ENCODE results near the gene TGFA.

Gene TGFA

DNA sequence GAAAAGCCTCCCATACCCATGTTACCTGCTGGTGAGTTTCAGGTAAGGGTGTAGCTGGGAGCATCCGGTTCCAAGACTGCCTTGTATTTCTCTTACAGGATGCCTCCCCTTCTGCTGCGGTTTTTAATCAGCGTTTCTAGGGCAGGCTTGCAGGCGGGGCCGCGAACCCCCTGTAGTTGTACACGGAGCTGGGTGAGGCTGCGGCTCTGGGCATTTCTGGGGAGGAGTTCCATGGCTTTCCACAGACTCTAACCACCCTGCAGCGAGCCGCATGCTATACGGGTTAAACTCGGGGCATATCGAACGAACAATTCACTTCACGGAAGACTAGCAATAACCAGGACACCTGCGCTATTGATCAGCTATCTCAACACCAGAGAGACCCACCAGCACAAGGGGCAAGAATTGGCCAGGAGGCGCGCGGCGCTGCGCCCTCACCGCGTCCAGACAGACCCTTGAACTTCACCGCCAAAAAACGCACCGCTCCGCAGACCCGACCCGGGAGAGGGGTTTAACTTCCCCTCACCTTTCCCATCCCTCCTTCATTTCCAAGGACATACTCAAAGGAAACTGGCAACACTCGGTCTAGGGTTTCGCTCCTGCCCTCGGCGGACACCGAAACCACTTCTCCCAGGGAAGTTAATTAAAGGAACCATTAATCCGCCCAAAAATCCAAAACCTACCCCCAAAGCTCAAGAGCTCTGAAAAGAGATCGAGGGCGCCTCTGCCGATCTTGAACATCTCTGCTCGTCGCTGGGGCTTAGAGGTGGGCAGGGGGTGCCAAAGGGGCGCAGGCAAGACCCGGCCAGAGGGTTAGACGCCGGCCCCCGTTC lies 909 bp downstream of the TGFA start:
- Histone ChIP-seq H3K4me3 (ENCODE audit: low read length) (peak overlapping the region; percentile 76), H3K9me3 (ENCODE audit: insufficient read depth, low read depth, low read length) (no peaks in the 10 kb centered on the region), H3K27me3 (ENCODE audit: insufficient read depth, low read length) (peaks cover 65% of the 10 kb centered on the region), H3K4me1 (ENCODE audit: insufficient read depth, low read length) (peaks cover 6% of the 10 kb centered on the region; the same call in 1 of the 2 replicates), H3K36me3 (ENCODE audit: insufficient read depth, low read length) (no peaks in the 10 kb centered on the region), H3K9ac (ENCODE audit: low read depth, low read length) (peak overlapping the region; percentile 48), H3K27ac (ENCODE audit: low read depth, low read length) (no peak overlapping the region)
- 2% methylated on average over 45 of the region's 45 CpGs for WGBS

DNA sequence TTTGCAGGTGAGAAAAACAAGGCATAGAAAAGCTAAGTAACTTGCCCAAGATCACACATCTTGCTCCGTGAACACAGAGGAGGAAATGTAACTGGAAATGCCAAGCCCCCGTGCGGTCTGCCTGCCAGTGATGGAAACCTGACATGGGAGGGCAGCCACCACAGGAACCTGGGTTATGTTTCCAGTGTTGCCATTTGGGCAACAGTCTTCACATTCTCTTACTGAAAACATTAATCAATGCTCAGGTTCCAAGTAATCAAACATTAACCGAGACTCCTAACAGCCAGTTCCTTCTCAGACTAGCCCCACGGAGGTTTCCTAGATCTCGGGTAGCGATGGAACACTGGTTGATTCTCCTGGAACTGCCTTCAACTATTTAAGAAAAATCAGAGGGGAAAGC lies 2.5 kb downstream of the TGFA start:
- Histone ChIP-seq H3K9me3 (ENCODE audit: insufficient read depth, low read depth, low read length) (no peaks in the 10 kb centered on the region), H3K4me3 (ENCODE audit: low read length) (no peak overlapping the region), H3K36me3 (ENCODE audit: insufficient read depth, low read length) (no peaks in the 10 kb centered on the region), H3K27ac (ENCODE audit: low read depth, low read length) (no peak overlapping the region), H3K4me1 (ENCODE audit: insufficient read depth, low read length) (peaks cover 6% of the 10 kb centered on the region; the same call in 1 of the 2 replicates), H3K27me3 (ENCODE audit: insufficient read depth, low read length) (peaks cover 69% of the 10 kb centered on the region), H3K9ac (ENCODE audit: low read depth, low read length) (no peak overlapping the region)
- WGBS: 91% methylated on average over 7 of the region's 7 CpGs

- H3K9ac ChIP-seq (ENCODE audit: low read depth, low read length): no peak overlapping the region
- no peak overlapping the region for H3K27ac ChIP-seq (ENCODE audit: low read depth, low read length)
- 95% methylated on average over 7 of the region's 7 CpGs for WGBS
- H3K4me3 ChIP-seq (ENCODE audit: low read length): no peak overlapping the region
- H3K36me3 ChIP-seq (ENCODE audit: insufficient read depth, low read length): no peaks in the 10 kb centered on the region
- peaks cover 69% of the 10 kb centered on the region for H3K27me3 ChIP-seq (ENCODE audit: insufficient read depth, low read length)
- H3K4me1 ChIP-seq (ENCODE audit: insufficient read depth, low read length): peaks cover 6% of the 10 kb centered on the region; the same call in 1 of the 2 replicates
- H3K9me3 ChIP-seq (ENCODE audit: insufficient read depth, low read depth, low read length): no peaks in the 10 kb centered on the region
Observed at GRCh38 chr2:70549962-70550361, 3.7 kb downstream of the TGFA start.

- 90% methylated on average over 12 of the region's 12 CpGs for WGBS
- peaks cover 6% of the 10 kb centered on the region; the same call in 1 of the 2 replicates for H3K4me1 ChIP-seq (ENCODE audit: insufficient read depth, low read length)
- no peaks in the 10 kb centered on the region for H3K9me3 ChIP-seq (ENCODE audit: insufficient read depth, low read depth, low read length)
- no peak overlapping the region for H3K27ac ChIP-seq (ENCODE audit: low read depth, low read length)
- H3K36me3 ChIP-seq (ENCODE audit: insufficient read depth, low read length): no peaks in the 10 kb centered on the region
- no peak overlapping the region for H3K4me3 ChIP-seq (ENCODE audit: low read length)
- no peak overlapping the region for H3K9ac ChIP-seq (ENCODE audit: low read depth, low read length)
- H3K27me3 ChIP-seq (ENCODE audit: insufficient read depth, low read length): peaks cover 61% of the 10 kb centered on the region
Observed at GRCh38 chr2:70549064-70549710, 4.4 kb downstream of the TGFA start.

GRCh38 chr2:70548233-70548632 lies 5.4 kb downstream of the TGFA start:
- no peak overlapping the region for H3K9ac ChIP-seq (ENCODE audit: low read depth, low read length)
- H3K27ac ChIP-seq (ENCODE audit: low read depth, low read length): no peak overlapping the region
- peaks cover 56% of the 10 kb centered on the region for H3K27me3 ChIP-seq (ENCODE audit: insufficient read depth, low read length)
- H3K9me3 ChIP-seq (ENCODE audit: insufficient read depth, low read depth, low read length): no peaks in the 10 kb centered on the region
- peaks cover 6% of the 10 kb centered on the region; the same call in 1 of the 2 replicates for H3K4me1 ChIP-seq (ENCODE audit: insufficient read depth, low read length)
- no peaks in the 10 kb centered on the region for H3K36me3 ChIP-seq (ENCODE audit: insufficient read depth, low read length)
- WGBS: 87% methylated on average over 6 of the region's 6 CpGs
- H3K4me3 ChIP-seq (ENCODE audit: low read length): no peak overlapping the region

DNA sequence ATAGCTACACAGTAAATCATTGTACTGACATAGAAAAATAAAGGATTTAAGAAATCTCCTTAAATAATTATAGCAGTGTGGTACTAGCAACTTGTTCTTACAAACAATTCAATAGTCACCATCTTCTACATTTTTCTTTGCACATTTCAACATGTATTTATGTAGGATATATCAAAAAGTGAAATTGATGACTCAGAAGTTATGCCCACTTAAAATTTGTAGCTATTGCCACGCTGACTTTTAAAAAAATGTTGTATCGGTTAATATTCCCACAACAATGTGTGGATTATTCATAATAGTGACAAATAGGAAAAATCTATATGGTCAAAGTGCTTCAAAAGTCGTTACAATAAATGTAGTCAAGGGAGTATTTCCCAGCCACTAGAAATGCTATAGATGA lies 6.7 kb downstream of the TGFA start:
- H3K27ac ChIP-seq (ENCODE audit: low read depth, low read length): no peak overlapping the region
- peaks cover 42% of the 10 kb centered on the region for H3K27me3 ChIP-seq (ENCODE audit: insufficient read depth, low read length)
- no peak overlapping the region for H3K9ac ChIP-seq (ENCODE audit: low read depth, low read length)
- 0 out of 2 replicates have a peak, but pooled peaks cover under 1% of the 10 kb centered on the region for H3K4me1 ChIP-seq (ENCODE audit: insufficient read depth, low read length)
- no peaks in the 10 kb centered on the region for H3K36me3 ChIP-seq (ENCODE audit: insufficient read depth, low read length)
- WGBS: 75% methylated on average over 3 of the region's 3 CpGs
- no peak overlapping the region for H3K4me3 ChIP-seq (ENCODE audit: low read length)
- no peaks in the 10 kb centered on the region for H3K9me3 ChIP-seq (ENCODE audit: insufficient read depth, low read depth, low read length)

DNA sequence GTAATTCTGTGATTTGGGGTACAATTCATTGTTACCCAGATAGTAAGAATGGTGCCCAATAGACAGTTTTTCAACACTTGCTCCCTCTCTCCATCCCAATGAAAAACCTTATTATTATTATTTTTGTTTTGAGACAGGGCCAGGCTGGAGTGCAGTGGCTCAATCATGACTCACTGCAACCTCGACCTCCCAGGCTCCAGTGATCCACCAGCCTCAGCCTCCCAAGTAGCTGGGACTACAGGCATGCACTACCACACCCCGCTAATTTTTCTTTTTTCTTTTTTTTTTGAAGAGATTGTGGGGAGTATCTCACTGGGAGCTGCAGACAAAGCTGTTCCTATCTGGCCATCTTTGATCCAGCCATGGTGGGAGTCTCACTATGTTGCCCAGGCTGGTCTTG lies 7.2 kb downstream of the TGFA start:
- Histone ChIP-seq H3K27me3 (ENCODE audit: insufficient read depth, low read length) (peaks cover 37% of the 10 kb centered on the region), H3K27ac (ENCODE audit: low read depth, low read length) (no peak overlapping the region)

DNA sequence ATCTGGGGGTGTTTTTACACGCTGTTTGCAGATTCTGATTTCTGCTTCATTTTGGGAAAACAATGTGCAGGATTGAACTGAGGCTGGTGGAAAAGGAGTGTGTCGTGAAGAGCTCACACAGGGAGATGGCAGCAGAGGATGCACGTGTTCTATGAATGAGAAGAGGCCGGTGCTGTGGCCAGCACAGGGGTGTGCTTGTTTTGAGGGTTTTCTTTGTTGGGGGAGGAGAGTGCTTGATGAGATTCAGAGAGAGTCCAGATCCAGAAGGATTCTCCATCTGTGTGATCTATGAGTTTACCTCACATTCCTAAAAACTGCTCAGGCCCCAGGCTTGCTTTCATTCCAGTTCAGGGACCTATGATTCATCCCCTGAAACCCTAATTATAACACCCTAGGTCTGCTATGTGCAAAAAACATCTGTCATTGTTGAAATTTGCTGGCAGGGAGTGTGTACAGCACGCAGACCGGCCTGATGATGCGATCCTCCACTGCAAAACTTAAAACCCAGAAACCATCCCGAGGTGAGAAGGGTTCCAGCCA lies 12.1 kb downstream of the TGFA start:
- WGBS: 81% methylated on average over 8 of the region's 8 CpGs
- H3K27ac ChIP-seq (ENCODE audit: low read depth, low read length): no peak overlapping the region

More for the DNA sequence above, 7.2 kb downstream of the TGFA start:
- no peak overlapping the region for H3K4me3 ChIP-seq (ENCODE audit: low read length)
- H3K9me3 ChIP-seq (ENCODE audit: insufficient read depth, low read depth, low read length): no peaks in the 10 kb centered on the region
- no peaks in the 10 kb centered on the region for H3K36me3 ChIP-seq (ENCODE audit: insufficient read depth, low read length)
- H3K4me1 ChIP-seq (ENCODE audit: insufficient read depth, low read length): no peaks in the 10 kb centered on the region
- H3K9ac ChIP-seq (ENCODE audit: low read depth, low read length): no peak overlapping the region
- 88% methylated on average over 2 of the region's 2 CpGs for WGBS

GRCh38 chr2:70537840-70538239 lies 15.8 kb downstream of the TGFA start:
- Histone ChIP-seq H3K4me3 (ENCODE audit: low read length) (no peak overlapping the region), H3K36me3 (ENCODE audit: insufficient read depth, low read length) (no peaks in the 10 kb centered on the region), H3K27me3 (ENCODE audit: insufficient read depth, low read length) (0 out of 2 replicates have a peak, but pooled peaks cover 2% of the 10 kb centered on the region), H3K4me1 (ENCODE audit: insufficient read depth, low read length) (no peaks in the 10 kb centered on the region), H3K9me3 (ENCODE audit: insufficient read depth, low read depth, low read length) (no peaks in the 10 kb centered on the region), H3K27ac (ENCODE audit: low read depth, low read length) (no peak overlapping the region), H3K9ac (ENCODE audit: low read depth, low read length) (no peak overlapping the region)
- 77% methylated on average over 1 of the region's 1 CpG for WGBS

More for the DNA sequence above, 12.1 kb downstream of the TGFA start:
- Histone ChIP-seq H3K9me3 (ENCODE audit: insufficient read depth, low read depth, low read length) (no peaks in the 10 kb centered on the region), H3K4me3 (ENCODE audit: low read length) (no peak overlapping the region), H3K9ac (ENCODE audit: low read depth, low read length) (no peak overlapping the region), H3K27me3 (ENCODE audit: insufficient read depth, low read length) (peaks cover 10% of the 10 kb centered on the region; the same call in 1 of the 2 replicates), H3K4me1 (ENCODE audit: insufficient read depth, low read length) (no peaks in the 10 kb centered on the region), H3K36me3 (ENCODE audit: insufficient read depth, low read length) (no peaks in the 10 kb centered on the region)

- Histone ChIP-seq H3K9me3 (ENCODE audit: insufficient read depth, low read depth, low read length) (no peaks in the 10 kb centered on the region), H3K27me3 (ENCODE audit: insufficient read depth, low read length) (0 out of 2 replicates have a peak, but pooled peaks cover 2% of the 10 kb centered on the region), H3K4me1 (ENCODE audit: insufficient read depth, low read length) (no peaks in the 10 kb centered on the region), H3K27ac (ENCODE audit: low read depth, low read length) (no peak overlapping the region), H3K9ac (ENCODE audit: low read depth, low read length) (no peak overlapping the region), H3K4me3 (ENCODE audit: low read length) (no peak overlapping the region), H3K36me3 (ENCODE audit: insufficient read depth, low read length) (no peaks in the 10 kb centered on the region)
- 100% methylated on average over 1 of the region's 2 CpGs for WGBS
Observed at GRCh38 chr2:70536517-70537055, 17.0 kb downstream of the TGFA start.

DNA sequence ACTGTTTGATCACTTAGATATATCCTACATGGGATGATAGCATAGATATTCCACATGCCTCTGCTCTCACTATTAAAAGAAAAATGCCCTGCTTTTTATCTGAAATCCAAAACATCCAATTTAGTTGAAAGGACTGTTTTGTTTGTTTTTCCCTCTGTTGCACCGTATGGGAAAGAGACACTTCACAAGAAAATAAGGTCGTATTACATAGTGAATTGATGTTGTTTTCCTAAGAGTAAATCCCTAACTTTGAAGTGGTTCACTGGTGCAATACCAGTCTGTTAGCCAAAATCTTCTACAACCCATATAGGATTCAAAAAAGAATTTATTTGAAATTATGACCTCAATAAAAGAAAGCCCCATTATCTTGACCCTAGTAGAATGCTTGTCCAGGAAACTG lies 18.1 kb downstream of the TGFA start:
- Histone ChIP-seq H3K36me3 (ENCODE audit: insufficient read depth, low read length) (no peaks in the 10 kb centered on the region), H3K27me3 (ENCODE audit: insufficient read depth, low read length) (peaks cover 2% of the 10 kb centered on the region; the same call in 1 of the 2 replicates), H3K9ac (ENCODE audit: low read depth, low read length) (no peak overlapping the region), H3K9me3 (ENCODE audit: insufficient read depth, low read depth, low read length) (no peaks in the 10 kb centered on the region), H3K4me3 (ENCODE audit: low read length) (no peak overlapping the region), H3K27ac (ENCODE audit: low read depth, low read length) (no peak overlapping the region), H3K4me1 (ENCODE audit: insufficient read depth, low read length) (no peaks in the 10 kb centered on the region)
- WGBS: no CpG with 5 or more reads among the region's 2 CpGs
